ENCODE data around the gene FASTKD3. TPM values are rescaled to one million over a fixed set of nuclear protein-coding genes. Genes with fewer than 3 reads are reported as not detected.

FASTKD3 gene
- total RNA-seq, 1 experiment from 2014 or later = 12.0 TPM

DNA sequence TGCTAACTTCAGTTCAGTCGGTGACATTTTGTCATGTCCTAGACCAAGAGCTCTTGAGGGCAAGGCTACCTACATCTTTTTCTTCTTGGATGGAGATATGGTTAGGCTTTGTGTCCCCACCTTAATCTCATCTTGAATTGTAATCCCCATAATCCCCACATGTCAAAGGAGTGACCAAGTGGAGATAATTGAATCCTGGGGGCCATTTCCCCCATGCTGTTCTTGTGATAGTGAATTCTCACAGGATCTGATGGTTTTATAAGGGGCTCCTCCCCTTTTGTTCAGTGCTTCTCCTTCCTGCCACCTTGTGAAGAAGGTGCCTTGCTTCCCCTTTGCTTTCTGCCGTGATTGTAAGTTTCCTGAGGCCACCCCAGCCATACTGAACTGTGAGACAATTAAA lies 15.8 kb downstream of the FASTKD3 start:
- no TSS peak for BruUV-seq (replicated peaks)
- intact Hi-C loops (cut with micrococcal nuclease) = no loop called here
- Histone ChIP-seq H3K4me1 (ENCODE audit: control insufficient read depth in 1 of 2, insufficient read depth in 2 of 2, low read length in 2 of 2) (no peaks in the 10 kb centered on the region), H3K9me2 (ENCODE audit: insufficient read depth) (no peaks in the 10 kb centered on the region), H4K20me1 (ENCODE audit: insufficient read depth) (no peaks in the 10 kb centered on the region), H3K36me3 (ENCODE audit: control insufficient read depth in 1 of 2, insufficient read depth in 2 of 2, low read length in 2 of 2) (no peaks in the 10 kb centered on the region), H3K27me3 (ENCODE audit: insufficient read depth, low read length) (no peaks in the 10 kb centered on the region), H3K79me2 (ENCODE audit: insufficient read depth, low read length) (no peaks in the 10 kb centered on the region), H3K4me2 (ENCODE audit: low read length) (no peak overlapping the region), H3K9ac (ENCODE audit: low read length) (no peak overlapping the region), H3K4me3 (replicated peaks in 1 of 2; ENCODE audit: low read depth in 1 of 2, low read length in 2 of 2) (no peak overlapping the region), H3K9me3 (ENCODE audit: control insufficient read depth in 1 of 2, insufficient read depth in 1 of 2, low read depth in 1 of 2, low read length in 2 of 2) (no peaks in the 10 kb centered on the region), H3K27ac (ENCODE audit: low read depth, low read length) (no peak overlapping the region), H2AFZ (ENCODE audit: low read depth, low read length, poor library complexity, severe bottlenecking) (no peak overlapping the region)
- ATAC-seq (no peak), DNase-seq (ENCODE audit: low read depth, low spot score) (no peak)
- ChIA-PET POLR2A (no interaction called here), RAD21 (ENCODE audit: low non-redundant PET in 1 of 2, low total read pairs in 2 of 2, uncharacterized antibody in 2 of 2, unreplicated experiment in 2 of 2) (no interaction called here), CTCF (no interaction called here)
- TF ChIP-seq, protein P1, sequence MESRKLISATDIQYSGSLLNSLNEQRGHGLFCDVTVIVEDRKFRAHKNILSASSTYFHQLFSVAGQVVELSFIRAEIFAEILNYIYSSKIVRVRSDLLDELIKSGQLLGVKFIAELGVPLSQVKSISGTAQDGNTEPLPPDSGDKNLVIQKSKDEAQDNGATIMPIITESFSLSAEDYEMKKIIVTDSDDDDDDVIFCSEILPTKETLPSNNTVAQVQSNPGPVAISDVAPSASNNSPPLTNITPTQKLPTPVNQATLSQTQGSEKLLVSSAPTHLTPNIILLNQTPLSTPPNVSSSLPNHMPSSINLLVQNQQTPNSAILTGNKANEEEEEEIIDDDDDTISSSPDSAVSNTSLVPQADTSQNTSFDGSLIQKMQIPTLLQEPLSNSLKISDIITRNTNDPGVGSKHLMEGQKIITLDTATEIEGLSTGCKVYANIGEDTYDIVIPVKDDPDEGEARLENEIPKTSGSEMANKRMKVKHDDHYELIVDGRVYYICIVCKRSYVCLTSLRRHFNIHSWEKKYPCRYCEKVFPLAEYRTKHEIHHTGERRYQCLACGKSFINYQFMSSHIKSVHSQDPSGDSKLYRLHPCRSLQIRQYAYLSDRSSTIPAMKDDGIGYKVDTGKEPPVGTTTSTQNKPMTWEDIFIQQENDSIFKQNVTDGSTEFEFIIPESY (IDR thresholded peaks at IDR 0.05; ENCODE audit: extremely low read depth, insufficient replicate concordance, low read length) = no peak

DNA sequence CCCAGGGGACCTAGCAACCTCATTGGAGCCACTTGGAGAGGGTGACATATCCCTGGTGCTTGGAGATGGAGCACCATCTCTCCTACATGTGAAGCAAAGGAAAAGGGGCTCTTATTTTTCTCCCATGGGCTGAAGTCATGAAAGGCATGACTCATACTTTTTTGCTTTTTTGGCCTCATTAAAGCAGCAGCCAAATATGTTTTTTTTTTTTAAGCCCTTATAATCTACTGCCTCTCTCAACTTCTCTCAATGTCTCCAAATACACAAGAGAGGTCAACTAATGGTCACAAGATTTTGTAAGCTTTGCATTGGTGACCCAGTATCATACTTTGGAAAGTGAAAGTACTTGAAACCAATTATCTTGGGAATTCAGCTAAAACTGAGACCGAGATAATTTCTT lies 16.3 kb downstream of the FASTKD3 start:
- Histone ChIP-seq H3K9me2 (ENCODE audit: insufficient read depth) (no peaks in the 10 kb centered on the region), H3K4me2 (ENCODE audit: low read length) (no peak overlapping the region), H3K36me3 (ENCODE audit: control insufficient read depth in 1 of 2, insufficient read depth in 2 of 2, low read length in 2 of 2) (no peaks in the 10 kb centered on the region), H4K20me1 (ENCODE audit: insufficient read depth) (no peaks in the 10 kb centered on the region), H3K27me3 (ENCODE audit: insufficient read depth, low read length) (no peaks in the 10 kb centered on the region), H3K27ac (ENCODE audit: low read depth, low read length) (no peak overlapping the region), H3K9me3 (ENCODE audit: control insufficient read depth in 1 of 2, insufficient read depth in 1 of 2, low read depth in 1 of 2, low read length in 2 of 2) (no peaks in the 10 kb centered on the region), H2AFZ (ENCODE audit: low read depth, low read length, poor library complexity, severe bottlenecking) (no peak overlapping the region), H3K4me3 (replicated peaks in 1 of 2; ENCODE audit: low read depth in 1 of 2, low read length in 2 of 2) (no peak overlapping the region), H3K9ac (ENCODE audit: low read length) (no peak overlapping the region), H3K4me1 (ENCODE audit: control insufficient read depth in 1 of 2, insufficient read depth in 2 of 2, low read length in 2 of 2) (no peaks in the 10 kb centered on the region), H3K79me2 (ENCODE audit: insufficient read depth, low read length) (no peaks in the 10 kb centered on the region)
- RAD21 ChIA-PET (ENCODE audit: low non-redundant PET in 1 of 2, low total read pairs in 2 of 2, uncharacterized antibody in 2 of 2, unreplicated experiment in 2 of 2) = no interaction called here
- CTCF ChIA-PET = no interaction called here
- TF ChIP-seq FOSL1 (IDR thresholded peaks at IDR 0.05; ENCODE audit: low read depth) (no peak), RAD21 (IDR thresholded peaks at IDR 0.05; ENCODE audit: low read depth) (no peak), ELF1 (IDR thresholded peaks at IDR 0.05; ENCODE audit: borderline replicate concordance, low read depth) (no peak), YY1 (IDR thresholded peaks at IDR 0.05; ENCODE audit: extremely low read depth, insufficient replicate concordance, low read depth, low read length) (no peak)
- DNase-seq (ENCODE audit: low read depth, low spot score) (no peak), ATAC-seq (no peak)
- intact Hi-C loops (cut with micrococcal nuclease) = no loop called here
- BruUV-seq (replicated peaks) = no TSS peak
- POLR2A ChIA-PET = no interaction called here
